Brain pericyte (primary cell): ENCODE measurements around the gene ARHGAP42.
A peak's percentile ranks its signal among the peaks of the same experiment; 100 is the strongest.

Experiments
- DNase-seq: peaks from one replicate; pipeline ENCODE4 v3.0.0-alpha.2; 2012; ENCODE audit warnings: low read depth, low spot score

Gene ARHGAP42

GRCh38 chr11:100914415-100915110 lies 227.5 kb downstream of the ARHGAP42 start:
- no peak for DNase-seq

GRCh38 chr11:100918551-100919500 lies 231.7 kb downstream of the ARHGAP42 start:
- peak; percentile 44 for DNase-seq

GRCh38 chr11:100920593-100920992 lies 233.5 kb downstream of the ARHGAP42 start:
- no peak for DNase-seq

DNA sequence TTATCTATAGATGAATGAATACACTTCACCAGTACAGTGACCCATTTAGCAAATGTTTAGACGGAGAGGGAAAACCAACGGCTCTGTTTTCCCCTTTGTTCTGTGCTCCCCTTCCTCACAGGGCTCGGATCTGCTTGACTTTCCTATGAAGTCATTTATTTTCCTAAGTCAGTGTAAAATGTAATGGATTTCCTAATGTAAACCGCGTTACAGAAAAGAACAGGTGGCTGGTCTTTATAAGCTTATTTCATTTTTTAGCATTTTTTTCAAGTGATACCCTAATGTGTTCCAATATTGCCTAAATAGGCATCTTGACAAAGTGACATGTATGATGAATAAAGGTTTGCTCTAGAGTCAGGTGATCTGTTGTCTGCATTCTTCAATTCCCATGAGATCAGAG lies 235.0 kb downstream of the ARHGAP42 start:
- DNase-seq, result no peak

GRCh38 chr11:100923555-100923954 lies 236.5 kb downstream of the ARHGAP42 start:
- peak; percentile 42 for DNase-seq

DNA sequence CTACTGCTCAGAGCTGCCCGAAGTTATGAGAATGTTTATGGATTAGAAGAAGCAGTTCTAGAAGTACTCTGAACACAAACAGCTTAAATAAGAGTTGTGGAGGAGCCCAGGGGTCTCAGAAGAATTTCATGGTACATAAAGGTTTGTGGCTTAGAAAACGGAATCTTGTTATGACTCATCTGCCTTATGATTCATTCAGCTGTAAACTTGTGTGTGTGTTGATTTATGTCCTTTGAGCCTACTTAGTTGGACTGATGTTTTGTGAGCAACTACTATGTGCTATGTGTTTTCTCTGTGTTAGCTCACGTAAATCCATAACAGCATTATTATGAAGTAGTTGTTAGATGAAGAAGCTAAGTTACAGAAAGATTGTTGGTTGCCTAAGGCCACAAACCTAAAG lies 238.8 kb downstream of the ARHGAP42 start:
- peak; percentile 42 for DNase-seq

GRCh38 chr11:100927579-100927978 lies 240.5 kb downstream of the ARHGAP42 start:
- DNase-seq, result no peak

GRCh38 chr11:100928426-100928825 lies 241.3 kb downstream of the ARHGAP42 start:
- DNase-seq, result no peak

- DNase-seq, result no peak
Observed at GRCh38 chr11:100929377-100929776, 242.3 kb downstream of the ARHGAP42 start.

- DNase-seq, result no peak
Observed at GRCh38 chr11:100930185-100930778, 243.2 kb downstream of the ARHGAP42 start.

GRCh38 chr11:100932474-100933100 lies 245.5 kb downstream of the ARHGAP42 start:
- DNase-seq, result no peak

- no peak for DNase-seq
Observed at GRCh38 chr11:100936781-100937180, 249.7 kb downstream of the ARHGAP42 start.

DNA sequence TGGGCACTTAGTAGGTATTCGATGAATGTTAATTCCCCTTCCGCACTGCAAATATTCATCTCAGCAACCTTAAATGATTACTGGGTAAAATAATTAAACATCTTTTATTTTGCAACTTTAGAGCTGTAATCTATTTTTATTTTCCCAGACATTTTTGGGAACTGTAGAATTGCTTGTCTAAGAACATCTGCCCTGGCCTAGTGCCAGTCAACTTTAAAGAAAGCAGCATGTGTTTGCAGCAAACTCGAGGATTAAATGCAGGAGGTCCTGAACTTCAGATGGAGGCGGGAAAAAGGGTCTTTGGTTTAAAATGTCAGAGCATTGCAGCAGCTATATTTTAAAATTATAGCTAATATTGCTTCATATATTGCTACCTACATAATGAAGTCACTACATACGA lies 252.5 kb downstream of the ARHGAP42 start:
- DNase-seq, result no peak

DNA sequence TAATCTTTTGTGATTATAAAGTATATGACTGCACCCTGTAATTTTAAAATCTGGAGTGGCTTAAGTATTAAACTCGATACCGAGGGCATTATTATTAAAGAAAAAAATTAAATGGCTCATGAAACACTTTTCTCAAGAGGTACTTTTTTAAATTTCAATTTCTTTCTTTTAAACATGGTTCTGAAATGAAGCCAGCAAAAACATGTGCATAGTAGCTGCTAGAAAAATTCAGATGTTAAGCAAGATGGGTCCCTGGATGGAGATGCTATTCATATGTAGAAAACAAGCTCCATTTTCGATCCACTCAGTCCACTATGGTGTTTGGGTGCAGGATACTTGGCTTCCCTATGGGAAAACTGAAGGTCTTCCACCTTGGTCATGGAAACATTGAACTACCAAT lies 253.0 kb downstream of the ARHGAP42 start:
- no peak for DNase-seq

DNA sequence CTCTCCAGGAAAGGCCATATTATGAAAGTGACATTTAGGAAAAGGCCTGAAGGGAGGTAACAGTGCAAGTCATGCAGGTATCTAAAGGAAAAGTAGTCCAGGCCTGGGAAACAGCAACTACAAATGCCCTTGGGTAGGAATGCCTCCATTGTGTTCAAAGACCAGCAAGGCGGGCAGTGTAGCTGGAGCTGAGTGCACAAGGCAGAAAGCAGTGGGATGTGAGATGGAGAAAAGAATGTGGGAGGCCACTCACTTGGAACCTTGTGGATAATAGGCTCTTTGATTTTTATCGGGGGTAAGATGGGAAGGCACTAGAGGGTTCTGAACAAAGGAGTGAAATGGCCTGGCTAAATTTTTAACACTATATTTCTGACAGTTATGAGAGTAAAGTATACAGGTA lies 253.9 kb downstream of the ARHGAP42 start:
- no peak for DNase-seq

DNA sequence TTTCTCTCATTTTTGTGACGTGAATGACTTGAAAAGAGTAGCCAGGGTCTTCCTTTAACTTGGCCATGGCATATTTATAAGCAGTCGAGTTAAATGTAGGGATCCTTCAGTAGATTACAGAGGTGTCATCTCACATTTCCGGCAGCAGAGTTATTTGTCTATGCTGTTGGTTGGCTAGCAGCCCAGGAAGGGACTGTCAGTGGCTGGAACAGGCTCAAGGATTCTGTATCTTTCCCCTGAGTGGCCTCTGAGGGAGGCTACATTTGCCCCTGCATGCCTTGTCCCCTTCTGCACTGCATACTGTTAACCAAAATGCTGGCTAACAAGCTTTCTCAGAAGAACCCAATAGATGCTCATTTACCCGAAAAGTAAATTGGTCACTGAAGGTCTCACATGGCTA lies 254.9 kb downstream of the ARHGAP42 start:
- no peak for DNase-seq

DNA sequence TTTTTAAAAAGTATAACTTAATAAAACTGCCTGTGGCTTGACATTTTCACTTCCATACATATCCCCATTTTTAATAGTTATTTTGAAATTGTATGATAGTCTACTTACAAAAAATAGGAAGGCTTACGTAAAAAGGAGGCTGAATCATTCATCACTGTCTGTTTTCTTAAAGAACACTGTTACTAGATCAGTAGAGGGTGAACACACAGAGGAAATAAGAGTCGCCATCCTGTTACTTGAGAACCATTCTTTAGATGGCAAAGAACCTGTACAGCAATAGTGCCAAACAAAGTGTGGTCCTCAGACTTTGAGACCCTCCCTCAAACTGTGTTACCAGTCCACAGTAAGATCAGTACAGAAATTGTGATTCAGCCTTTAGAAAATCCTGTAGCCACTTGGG lies 261.8 kb downstream of the ARHGAP42 start:
- DNase-seq, result no peak

DNA sequence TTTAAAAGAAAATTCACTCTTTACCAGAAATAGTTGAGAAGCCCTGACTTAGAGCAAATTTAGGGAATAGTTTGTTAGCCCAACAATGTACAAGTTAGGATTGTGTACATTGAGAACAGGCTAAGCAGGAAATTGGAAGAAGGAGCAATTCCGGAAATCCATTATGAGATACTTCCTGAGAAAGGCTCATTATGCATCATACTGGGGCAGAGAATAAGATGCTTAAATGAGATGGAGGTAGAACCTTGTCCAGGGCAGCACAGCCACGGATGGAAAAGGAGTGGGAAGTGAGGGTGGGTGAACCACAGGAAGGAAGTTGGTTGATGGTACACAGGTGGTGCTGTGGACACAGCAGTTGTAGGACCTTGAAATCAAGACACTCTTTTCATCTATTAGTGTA lies 262.4 kb downstream of the ARHGAP42 start:
- DNase-seq, result no peak

DNA sequence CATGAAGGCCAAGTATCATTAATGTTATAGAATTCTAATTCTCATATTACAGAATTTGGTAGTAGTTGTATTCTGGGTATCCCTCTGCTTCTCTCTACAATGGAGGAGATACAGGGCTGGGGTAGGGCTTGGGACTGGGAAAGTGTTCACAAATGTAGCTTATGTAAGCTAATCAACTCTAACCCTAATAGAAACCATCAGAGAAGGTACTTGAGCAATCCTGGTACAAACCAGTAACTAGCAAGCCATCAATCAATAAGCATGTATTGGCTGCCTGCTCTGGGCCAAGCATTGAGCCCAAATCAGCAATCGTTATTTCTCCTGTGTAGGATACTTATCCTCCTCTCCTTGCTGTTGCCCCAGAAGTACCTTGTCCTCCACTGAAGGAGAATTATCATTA lies 268.2 kb downstream of the ARHGAP42 start:
- no peak for DNase-seq

- DNase-seq, result no peak
Observed at GRCh38 chr11:100956351-100956750, 269.3 kb downstream of the ARHGAP42 start.

GRCh38 chr11:100957499-100957898 lies 270.4 kb downstream of the ARHGAP42 start:
- no peak for DNase-seq

- no peak for DNase-seq
Observed at GRCh38 chr11:100961633-100962032, 274.5 kb downstream of the ARHGAP42 start.
